GM18951 (cell line): ENCODE results near the gene CLEC17A.

Experiments used
- POLR2A ChIP-seq: IDR thresholded peaks from 4 replicates; pipeline ENCODE4 v1.6.1; 2011; ENCODE audit warnings: mild to moderate bottlenecking; ENCODE audit not compliant: insufficient read length, insufficient read depth; ENCODE audit errors: extremely low read depth
- in situ Hi-C: fragments of 300-500 bp; cut with MboI; formaldehyde crosslinking; loops from one replicate; pipeline ENCODE4 v1.12.0; 2022; ENCODE audit warnings: low sequenced_read_pairs, mixed read lengths, inconsistent platforms; ENCODE audit not compliant: unreplicated experiment

The CLEC17A gene

GRCh38 chr19:14553042-14553938 is 29.6 kb upstream of the CLEC17A start:
- no peak for TF ChIP-seq POLR2A
- in situ Hi-C loops: no loop called here

GRCh38 chr19:14553939-14554243 is 29.0 kb upstream of the CLEC17A start:
- in situ Hi-C loops: no loop called here
- no peak for TF ChIP-seq POLR2A

- in situ Hi-C loops: no loop called here
Observed at GRCh38 chr19:14554382-14554812, 28.5 kb upstream of the CLEC17A start.

GRCh38 chr19:14555918-14556661 is 26.8 kb upstream of the CLEC17A start:
- in situ Hi-C loops: no loop called here
- no peak for TF ChIP-seq POLR2A

More at GRCh38 chr19:14554382-14554812, 28.5 kb upstream of the CLEC17A start:
- TF ChIP-seq POLR2A: no peak

GRCh38 chr19:14556662-14557188 is 26.2 kb upstream of the CLEC17A start:
- TF ChIP-seq POLR2A: no peak
- in situ Hi-C loops: no loop called here

GRCh38 chr19:14558370-14559066 is 24.4 kb upstream of the CLEC17A start:
- in situ Hi-C loops: no loop called here
- no peak for TF ChIP-seq POLR2A

GRCh38 chr19:14559916-14560775 is 22.7 kb upstream of the CLEC17A start:
- in situ Hi-C loops: no loop called here
- no peak for TF ChIP-seq POLR2A

- no peak for TF ChIP-seq POLR2A
- in situ Hi-C loops: no loop called here
Observed at GRCh38 chr19:14560776-14561108, 22.1 kb upstream of the CLEC17A start.

GRCh38 chr19:14561249-14561648 is 21.6 kb upstream of the CLEC17A start:
- no peak for TF ChIP-seq POLR2A
- in situ Hi-C loops: no loop called here

GRCh38 chr19:14561847-14562351 is 21.0 kb upstream of the CLEC17A start:
- no peak for TF ChIP-seq POLR2A
- in situ Hi-C loops: no loop called here

- TF ChIP-seq POLR2A: no peak
- in situ Hi-C loops: no loop called here
Observed at GRCh38 chr19:14562660-14563589, 20.0 kb upstream of the CLEC17A start.

- in situ Hi-C loops: no loop called here
- no peak for TF ChIP-seq POLR2A
Observed at GRCh38 chr19:14563590-14563926, 19.3 kb upstream of the CLEC17A start.
